Skeletal muscle cell (primary cell): Measurements from ENCODE around the gene SLC13A3.
"Not testable (repeated sequence)": the region's sequence is repeated elsewhere in the genome, so short reads cannot be mapped to it uniquely, and the experiment has no call there.

Experiments used
- DNase-seq: peaks from one replicate; pipeline ENCODE4 v3.0.0-alpha.2; 2010; ENCODE audit warnings: low read depth
- H3K4me3 ChIP-seq: 2 replicates; pipeline ENCODE4 v1.5.1; 2011; ENCODE audit warnings: low read depth, mild to moderate bottlenecking, control low read depth, low read length, moderate library complexity

Gene SLC13A3

GRCh38 chr20:46682063-46682821 lies 31.0 kb upstream of the SLC13A3 start:
- no peak for DNase-seq

GRCh38 chr20:46681032-46681854 lies 30.0 kb upstream of the SLC13A3 start:
- H3K4me3 ChIP-seq = no peak overlapping the region
- DNase-seq = no peak

More at GRCh38 chr20:46682063-46682821, 31.0 kb upstream of the SLC13A3 start:
- H3K4me3 ChIP-seq = no peak overlapping the region

- DNase-seq = no peak
Observed at GRCh38 chr20:46680684-46681031, 29.4 kb upstream of the SLC13A3 start.

DNA sequence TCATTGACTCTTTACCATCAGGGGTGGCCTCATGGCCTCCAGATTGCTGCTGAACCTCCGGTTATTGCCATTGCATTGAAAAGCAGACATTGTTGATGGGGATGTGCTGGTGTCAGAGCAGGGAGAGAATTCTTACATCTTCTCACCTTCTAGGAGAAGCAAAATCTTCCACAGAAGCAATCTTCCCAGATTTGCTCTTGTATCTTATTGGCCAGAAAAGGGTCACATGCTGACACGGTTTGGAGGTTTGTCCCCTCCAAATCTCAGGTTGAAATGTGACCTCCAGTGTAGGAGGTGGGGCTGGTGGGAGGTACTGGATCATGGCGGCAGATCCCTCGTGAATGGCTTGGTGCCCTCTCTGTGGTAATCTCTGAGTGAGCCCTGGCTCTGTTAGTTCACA lies 27.3 kb upstream of the SLC13A3 start:
- no peak overlapping the region for H3K4me3 ChIP-seq
- no peak for DNase-seq

More at GRCh38 chr20:46680684-46681031, 29.4 kb upstream of the SLC13A3 start:
- no peak overlapping the region for H3K4me3 ChIP-seq

GRCh38 chr20:46677608-46678007 lies 26.3 kb upstream of the SLC13A3 start:
- no peak for DNase-seq
- no peak overlapping the region for H3K4me3 ChIP-seq

- DNase-seq, H3K4me3 ChIP-seq: not testable (repeated sequence)
Observed at GRCh38 chr20:46676649-46677316, 25.5 kb upstream of the SLC13A3 start.

DNA sequence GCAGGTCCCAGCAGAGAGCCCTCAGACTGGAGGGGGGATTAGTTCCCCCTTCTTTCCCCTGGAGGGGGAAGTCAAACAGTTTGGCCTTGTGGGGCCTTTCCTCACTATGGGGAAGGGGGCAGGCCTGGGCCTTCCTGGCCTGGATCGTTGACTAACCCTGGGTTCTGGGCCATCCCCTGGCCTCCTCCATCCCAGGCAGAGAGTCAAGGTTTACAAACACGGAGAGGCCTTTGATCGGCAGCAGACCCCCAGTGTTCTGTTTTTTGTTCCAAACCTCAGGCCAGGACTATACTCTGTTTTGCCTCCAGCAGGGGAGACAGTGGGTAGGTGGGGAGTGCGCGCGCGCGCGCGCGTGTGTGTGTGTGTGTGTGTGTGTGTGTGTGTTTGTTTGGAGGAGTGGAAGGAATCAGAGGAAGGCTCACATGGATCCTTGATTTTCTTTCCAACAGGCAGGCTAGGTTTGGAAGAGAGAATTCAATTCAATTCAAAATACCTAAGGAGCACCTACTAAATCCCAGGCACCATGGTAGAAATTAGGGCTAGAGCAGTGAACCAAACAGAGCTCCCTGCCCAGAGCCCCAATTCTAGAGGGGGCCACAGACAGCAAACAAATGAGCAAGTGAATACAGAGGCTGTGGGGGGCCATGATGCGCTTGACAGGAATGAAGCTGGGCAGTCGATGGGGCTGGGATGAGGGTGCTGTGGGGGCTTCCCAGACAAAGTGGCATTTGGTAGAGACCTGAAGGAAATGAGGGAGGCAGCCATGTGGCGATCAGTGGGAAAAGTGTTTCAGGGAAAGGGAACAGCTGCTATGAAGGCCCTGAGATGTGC lies 23.2 kb upstream of the SLC13A3 start:
- H3K4me3 ChIP-seq = no peak overlapping the region
- no peak for DNase-seq

DNA sequence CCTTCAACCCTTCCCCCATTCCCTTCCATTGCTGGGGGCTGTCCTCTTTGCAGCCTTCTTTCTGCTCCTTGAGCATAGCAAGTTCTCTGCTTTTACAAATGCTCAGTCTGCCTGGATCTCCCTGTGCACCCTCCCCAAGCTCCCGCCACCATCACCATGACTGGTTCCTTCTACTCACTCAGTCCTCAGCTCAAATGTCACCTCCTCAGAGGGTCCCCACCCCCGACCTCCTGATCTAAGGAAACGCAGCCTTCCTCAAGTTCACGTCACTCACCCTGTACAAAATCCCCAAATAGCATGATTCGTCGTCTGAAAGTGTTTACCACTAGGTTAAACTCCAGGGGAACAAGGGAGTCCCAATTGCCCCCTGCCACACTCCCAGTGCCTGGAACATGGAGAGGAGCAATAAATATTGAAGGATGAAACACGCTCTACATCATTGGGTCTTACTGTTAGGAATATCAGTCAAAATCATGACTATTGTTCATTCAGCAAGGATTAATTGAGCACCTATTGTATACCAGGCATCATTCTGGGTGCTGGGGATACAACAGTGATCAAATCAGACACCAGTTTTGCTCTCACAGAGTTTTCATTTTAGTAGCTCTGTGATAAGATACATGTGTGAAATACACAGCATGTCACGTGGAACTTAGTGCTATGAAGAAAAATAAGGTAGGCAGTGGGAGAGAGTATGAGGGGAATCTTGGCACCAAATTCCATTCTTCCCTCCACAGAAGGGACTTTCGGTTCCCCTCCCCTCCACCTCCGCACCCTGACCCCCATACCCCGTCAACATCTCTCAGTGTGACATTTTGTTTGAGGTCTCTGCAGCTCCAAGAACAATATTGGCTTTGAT lies 22.4 kb upstream of the SLC13A3 start:
- no peak for DNase-seq
- H3K4me3 ChIP-seq = no peak overlapping the region

DNA sequence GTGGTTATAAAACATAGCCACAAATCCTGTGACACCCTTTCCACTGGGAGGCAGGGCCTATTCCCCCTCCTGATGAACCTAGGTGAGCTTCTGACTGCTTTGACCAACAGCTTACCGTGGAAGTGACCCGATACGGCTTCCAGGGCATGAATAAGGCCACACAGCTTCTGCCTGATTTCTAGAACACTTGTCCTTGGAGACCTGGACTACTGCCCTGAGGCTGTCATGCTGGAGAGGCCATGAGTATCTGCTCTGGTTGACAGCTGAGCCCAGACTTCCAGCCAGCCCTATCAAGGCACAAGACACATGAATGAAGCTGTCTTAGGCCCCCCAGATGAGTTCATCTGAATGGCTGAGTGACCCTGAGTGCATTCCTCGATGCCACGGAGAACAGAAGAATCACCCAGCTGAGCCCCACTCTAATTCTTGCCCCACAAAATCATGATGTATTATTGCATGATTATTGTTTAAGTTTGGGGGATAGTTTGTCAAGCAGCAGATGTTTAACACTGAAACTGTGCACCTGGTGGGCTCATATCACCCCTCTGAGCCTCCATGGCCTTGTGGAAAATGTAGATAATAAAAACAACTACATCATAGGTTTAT lies 21.4 kb upstream of the SLC13A3 start:
- no peak overlapping the region for H3K4me3 ChIP-seq
- no peak for DNase-seq

DNA sequence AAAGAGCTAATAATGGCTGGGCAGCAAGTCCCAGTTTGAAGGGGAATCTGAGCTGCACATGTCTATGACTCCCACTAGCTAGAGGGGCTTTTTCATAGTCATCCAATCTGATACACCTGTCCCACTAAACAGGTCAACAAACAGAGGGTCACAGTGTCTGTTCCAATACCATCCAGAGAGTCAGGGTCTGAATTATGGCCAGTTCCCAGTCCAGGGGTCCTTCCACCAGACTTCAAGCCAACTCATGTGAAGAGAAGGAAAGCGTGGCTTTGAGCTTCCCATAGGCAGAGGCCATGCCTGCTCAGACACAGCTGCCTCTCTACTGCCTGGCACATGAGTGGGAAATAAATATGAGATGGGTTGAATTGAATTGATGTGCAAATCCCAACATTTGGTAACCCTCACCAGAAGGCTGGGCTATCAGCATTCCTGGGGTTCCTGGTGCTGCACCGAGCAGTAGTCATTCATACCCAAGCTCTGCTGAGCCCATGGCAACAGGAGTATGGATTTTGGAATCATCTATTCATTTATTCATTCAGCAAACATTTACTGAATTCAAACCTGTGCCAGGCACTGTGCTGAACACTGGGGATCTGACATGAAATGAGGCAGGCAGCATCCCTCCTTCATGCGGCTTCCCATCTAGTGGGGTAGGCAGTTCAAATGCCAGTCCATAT lies 20.7 kb upstream of the SLC13A3 start:
- no peak for DNase-seq
- H3K4me3 ChIP-seq = no peak overlapping the region

DNA sequence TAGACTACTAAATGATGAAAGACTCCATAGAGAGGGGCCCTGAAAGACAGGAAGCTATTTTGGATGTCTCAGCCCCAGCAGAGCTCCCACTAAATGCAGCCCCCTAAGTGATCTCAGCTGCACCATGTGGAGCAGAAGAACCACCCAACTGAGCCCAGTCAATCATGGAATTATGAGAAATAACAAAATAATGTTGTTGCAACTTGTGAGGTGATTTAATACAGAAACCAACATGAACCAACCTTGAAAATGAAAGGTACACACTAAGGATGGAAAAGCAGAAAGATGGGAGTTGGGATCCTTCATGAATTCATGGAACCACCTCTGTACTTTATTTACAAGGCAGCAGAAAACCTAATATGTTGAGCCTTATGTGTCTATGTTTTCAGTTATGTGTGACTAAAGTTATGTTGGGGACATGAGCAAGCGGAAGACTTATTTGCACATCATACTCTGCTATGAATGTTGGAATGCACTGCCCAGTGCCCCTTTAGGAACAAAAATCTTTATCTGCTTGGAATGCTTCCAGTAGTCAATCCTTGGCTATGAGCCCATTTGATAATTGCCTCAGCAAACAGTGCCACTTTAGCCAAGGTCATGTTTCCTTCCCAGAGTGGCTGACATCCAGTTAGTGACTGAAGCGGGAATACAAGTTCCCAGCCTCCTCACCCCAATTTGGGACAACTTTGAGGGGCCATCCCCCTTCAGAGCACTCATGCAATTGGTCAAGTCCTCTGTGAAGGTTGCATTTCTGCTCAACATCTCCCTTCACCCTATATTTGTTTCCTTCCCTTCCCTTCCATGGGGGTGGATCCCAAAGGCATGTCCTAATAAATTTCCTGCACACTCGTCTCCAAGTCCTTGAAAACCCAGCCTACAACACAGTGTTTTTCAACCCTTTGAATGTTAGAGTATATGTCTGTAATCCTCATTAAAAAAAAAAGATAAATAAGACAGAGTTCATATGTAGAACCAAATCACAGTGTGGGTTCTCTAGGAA lies 19.6 kb upstream of the SLC13A3 start:
- no peak overlapping the region for H3K4me3 ChIP-seq

DNA sequence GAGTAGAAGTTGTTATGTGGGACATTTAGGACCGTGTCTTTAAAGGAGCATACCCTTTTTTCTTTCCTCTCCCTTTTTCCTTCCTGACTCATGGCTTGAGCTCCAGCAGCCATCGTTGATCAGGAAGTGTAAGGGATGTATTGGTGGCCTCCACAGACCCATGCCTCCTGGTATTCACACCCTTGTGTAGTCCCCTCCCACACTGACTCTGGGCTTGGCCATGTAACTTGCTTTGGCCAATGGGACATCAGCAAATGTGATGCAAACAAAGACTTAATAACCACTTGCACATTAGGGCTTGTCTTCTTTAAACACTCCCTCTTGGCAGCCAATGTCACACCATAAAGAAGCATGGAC lies 18.9 kb upstream of the SLC13A3 start:
- DNase-seq = no peak
- no peak overlapping the region for H3K4me3 ChIP-seq

More for the DNA sequence above, 19.6 kb upstream of the SLC13A3 start:
- no peak for DNase-seq

DNA sequence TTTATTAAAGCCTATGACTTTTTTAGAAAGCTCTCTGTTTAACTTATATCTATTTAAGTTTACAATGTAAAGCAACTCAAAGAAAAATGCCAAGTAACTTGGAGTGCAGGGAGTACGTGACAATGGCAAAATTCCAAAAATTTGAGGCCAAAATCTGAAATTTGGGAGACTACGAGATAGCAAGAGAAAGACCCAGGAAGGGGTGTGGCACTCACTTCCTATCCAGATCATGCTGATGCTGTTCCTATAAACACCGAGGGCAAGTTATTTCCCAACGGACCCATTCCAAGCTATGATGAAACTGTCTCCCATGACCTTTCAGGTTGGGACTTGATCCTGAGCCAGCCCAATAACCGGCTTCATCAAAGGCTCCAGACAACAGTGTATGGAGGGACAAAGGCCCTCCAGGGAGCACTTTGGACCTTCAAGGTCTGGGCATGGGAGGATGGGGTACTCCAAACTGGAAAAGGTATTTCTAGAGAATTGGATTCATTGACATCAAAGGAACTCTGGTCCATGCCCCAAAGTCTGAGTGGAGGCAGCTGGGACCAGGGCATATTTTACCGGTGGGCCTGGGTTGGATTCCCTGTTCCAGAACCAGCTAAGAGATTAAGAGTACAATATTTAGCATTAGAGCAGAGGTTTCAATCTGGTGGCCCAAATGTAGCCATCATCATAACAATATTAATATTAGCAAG lies 15.7 kb upstream of the SLC13A3 start:
- no peak for DNase-seq
- H3K4me3 ChIP-seq = no peak overlapping the region

DNA sequence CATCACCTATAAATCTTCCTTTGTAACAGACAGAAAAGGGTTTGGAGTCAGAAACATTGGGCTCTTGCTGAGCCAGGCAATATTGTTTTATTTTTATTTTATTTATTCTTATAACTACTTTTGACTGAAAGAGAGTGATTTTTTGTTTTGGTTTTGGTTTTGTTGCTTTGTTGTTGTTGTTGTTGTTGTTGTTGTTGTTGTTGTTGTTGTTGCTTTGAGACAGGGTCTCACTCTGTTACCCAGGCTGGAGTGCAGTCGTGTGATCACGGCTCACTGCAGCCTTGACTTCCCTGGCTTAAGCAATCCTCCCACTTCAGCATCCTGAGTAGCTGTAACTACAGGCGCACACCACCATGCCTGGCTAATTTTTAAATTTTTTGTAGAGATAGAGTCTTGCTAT lies 15.0 kb upstream of the SLC13A3 start:
- H3K4me3 ChIP-seq = no peak overlapping the region
- no peak for DNase-seq

DNA sequence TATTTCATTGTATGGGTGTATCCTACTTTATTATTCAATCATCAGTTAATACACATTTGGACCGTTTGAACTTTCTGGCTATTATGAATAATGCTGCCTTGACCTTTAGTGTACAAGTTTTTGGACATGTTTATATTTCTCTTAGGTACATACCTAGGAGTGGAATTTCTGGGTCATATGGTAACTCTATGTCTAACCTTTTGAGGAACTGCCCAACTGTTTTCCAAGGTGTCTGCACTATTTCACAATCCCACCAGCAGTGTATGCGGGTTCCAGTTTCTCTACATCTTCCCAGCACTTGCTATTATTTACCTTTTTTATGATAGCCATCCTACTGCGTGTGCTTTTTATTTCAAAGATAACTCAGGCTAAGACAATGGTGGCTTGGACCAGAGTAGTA lies 14.3 kb upstream of the SLC13A3 start:
- no peak overlapping the region for H3K4me3 ChIP-seq
- no peak for DNase-seq

DNA sequence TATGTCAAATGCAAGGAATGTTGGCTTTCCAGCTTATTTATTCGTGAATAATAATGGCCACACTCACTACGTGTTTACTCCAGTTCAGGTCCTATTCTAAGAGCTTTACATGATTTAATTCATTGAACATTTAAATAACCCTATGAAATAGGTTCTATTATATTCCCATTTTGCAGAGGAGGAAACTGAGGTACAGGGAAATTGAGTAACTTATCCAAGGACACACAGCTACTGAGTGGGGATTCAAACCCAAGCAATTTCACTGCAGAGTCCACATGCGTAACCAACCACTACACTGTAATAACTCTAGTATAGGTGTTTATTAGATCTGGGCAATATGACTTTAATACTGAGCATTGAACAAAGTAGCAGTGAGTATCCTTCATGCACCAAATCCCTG lies 12.3 kb upstream of the SLC13A3 start:
- no peak overlapping the region for H3K4me3 ChIP-seq
- no peak for DNase-seq
